Fibroblast of pulmonary artery (primary cell): ENCODE results near the gene TMEM131L.

Source experiments
- DNase-seq: peaks from one replicate; pipeline ENCODE4 v3.0.0-alpha.2; 2010; ENCODE audit warnings: low read depth
- H3K4me3 ChIP-seq: replicated peaks from 2 replicates; pipeline ENCODE4 v1.5.1; 2011; ENCODE audit warnings: low read depth, mild to moderate bottlenecking, control low read depth, low read length, moderate library complexity
- TF ChIP-seq, protein P1 (sequence below): IDR thresholded peaks from 2 replicates; pipeline ENCODE4 v1.5.1; 2011; ENCODE audit warnings: mild to moderate bottlenecking, control low read depth, low read length, inconsistent platforms; ENCODE audit errors: missing control alignments

TMEM131L gene

GRCh38 chr4:153634738-153635353 is 168.7 kb downstream of the TMEM131L start:
- TF ChIP-seq, protein P1, sequence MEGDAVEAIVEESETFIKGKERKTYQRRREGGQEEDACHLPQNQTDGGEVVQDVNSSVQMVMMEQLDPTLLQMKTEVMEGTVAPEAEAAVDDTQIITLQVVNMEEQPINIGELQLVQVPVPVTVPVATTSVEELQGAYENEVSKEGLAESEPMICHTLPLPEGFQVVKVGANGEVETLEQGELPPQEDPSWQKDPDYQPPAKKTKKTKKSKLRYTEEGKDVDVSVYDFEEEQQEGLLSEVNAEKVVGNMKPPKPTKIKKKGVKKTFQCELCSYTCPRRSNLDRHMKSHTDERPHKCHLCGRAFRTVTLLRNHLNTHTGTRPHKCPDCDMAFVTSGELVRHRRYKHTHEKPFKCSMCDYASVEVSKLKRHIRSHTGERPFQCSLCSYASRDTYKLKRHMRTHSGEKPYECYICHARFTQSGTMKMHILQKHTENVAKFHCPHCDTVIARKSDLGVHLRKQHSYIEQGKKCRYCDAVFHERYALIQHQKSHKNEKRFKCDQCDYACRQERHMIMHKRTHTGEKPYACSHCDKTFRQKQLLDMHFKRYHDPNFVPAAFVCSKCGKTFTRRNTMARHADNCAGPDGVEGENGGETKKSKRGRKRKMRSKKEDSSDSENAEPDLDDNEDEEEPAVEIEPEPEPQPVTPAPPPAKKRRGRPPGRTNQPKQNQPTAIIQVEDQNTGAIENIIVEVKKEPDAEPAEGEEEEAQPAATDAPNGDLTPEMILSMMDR: peak; percentile 77
- H3K4me3 ChIP-seq: no peak overlapping the region
- DNase-seq: peak; percentile 58

- DNase-seq: no peak
- TF ChIP-seq, protein P1: no peak
- no peak overlapping the region for H3K4me3 ChIP-seq
Observed at GRCh38 chr4:153635846-153636245, 169.7 kb downstream of the TMEM131L start.

DNA sequence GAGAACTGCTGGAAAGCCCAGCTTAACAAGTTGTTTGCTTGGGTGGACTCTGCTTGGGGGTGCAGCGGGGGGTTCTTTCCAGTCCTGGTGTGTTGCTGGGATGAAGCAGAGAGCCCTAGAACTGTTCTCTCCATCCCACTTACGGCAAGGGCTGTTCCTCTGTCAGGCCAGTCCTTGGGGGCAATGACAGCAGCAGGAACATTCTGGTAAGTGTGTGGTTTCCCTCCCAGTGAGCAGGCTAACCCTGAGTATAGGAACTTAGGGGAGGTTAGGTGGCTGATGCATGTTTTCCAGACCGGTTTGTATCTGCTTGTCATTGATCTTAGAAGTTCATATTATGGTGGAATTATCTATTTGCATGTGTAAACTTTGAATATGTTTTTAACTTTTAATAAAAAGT is 171.0 kb downstream of the TMEM131L start:
- DNase-seq: no peak
- TF ChIP-seq, protein P1: no peak
- no peak overlapping the region for H3K4me3 ChIP-seq

GRCh38 chr4:153638011-153638410 is 171.9 kb downstream of the TMEM131L start:
- no peak overlapping the region for H3K4me3 ChIP-seq
- TF ChIP-seq, protein P1: no peak
- DNase-seq: no peak

GRCh38 chr4:153638999-153639398 is 172.8 kb downstream of the TMEM131L start:
- H3K4me3 ChIP-seq: no peak overlapping the region
- no peak for DNase-seq
- TF ChIP-seq, protein P1: no peak

DNA sequence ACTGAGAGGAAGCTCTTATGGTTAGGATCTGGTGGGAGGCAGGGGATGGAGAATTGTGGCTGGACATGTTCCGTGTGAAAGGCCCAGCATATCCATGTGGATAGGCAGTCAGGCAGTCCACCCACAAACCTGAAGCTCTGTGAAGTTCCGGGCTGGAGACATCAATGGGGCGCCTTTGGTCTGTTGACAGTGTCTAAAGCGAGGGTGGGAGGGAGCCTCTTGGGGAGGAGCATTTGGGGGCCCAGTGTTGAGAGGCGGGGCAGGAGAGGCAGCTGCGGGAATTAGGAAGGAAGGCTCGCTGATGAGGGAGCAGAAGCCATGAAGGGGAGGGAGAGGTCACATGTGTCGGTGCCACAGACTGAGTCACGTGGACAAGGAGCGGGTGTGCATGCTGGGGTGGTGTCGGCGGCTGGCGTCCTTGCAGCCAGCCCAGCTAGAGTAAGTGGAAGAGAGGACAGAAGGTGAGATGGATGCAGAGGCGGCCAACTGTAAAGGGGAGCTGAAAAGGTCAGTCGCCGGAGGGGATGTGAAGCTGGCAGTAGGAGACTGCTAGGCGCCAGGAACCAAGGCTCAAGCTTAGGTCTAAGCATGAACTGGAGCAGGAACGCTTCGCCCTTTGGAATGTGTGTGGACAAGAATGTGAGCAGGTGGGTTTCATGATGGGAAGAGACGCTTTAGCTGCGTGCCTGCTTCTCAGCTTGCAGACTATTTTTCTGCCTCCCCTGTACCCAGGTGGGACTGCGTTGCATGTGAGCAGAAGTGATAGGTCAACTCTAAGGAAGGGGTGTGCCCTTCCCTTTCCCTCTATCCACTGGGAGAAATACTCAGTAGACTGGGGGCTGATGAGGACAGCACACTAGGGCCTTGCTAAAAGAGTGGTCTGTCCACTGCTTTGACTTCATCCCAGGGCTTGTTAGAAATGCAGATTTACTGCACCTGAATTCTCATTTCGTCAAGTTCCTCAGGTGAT is 174.0 kb downstream of the TMEM131L start:
- DNase-seq: no peak
- H3K4me3 ChIP-seq: no peak overlapping the region

More for the DNA sequence above, 174.0 kb downstream of the TMEM131L start:
- TF ChIP-seq, protein P1: no peak
